ENCODE results near the gene HRG.
"Not testable (repeated sequence)": the region's sequence is repeated elsewhere in the genome, so short reads cannot be mapped to it uniquely, and the experiment has no call there.

The HRG gene

GRCh38 chr3:186665625-186666188, at the start of gene HRG:
Gene HRG, plus strand, starts transcription at chr3:186666014. Its CDS starts 18 bp downstream, at chr3:186666032.
- no peak for DNase-seq (ENCODE audit: low read depth, low spot score)

- no peak for DNase-seq (ENCODE audit: low read depth, low spot score)
These were observed 49.6 kb upstream of the HRG start for GRCh38 chr3:186616299-186616617.

- peak; percentile 72 for DNase-seq (ENCODE audit: low read depth, low spot score)
These were observed 48.5 kb upstream of the HRG start for GRCh38 chr3:186617036-186617946.

GRCh38 chr3:186618318-186618938, 47.4 kb upstream of the HRG start:
- no peak for DNase-seq (ENCODE audit: low read depth, low spot score)

- DNase-seq (ENCODE audit: low read depth, low spot score), result no peak
These were observed 46.0 kb upstream of the HRG start for GRCh38 chr3:186619787-186620212.

GRCh38 chr3:186620213-186621092, 45.4 kb upstream of the HRG start:
- DNase-seq (ENCODE audit: low read depth, low spot score), result no peak

GRCh38 chr3:186621894-186622650, 43.7 kb upstream of the HRG start:
- DNase-seq (ENCODE audit: low read depth, low spot score), result no peak

- DNase-seq (ENCODE audit: low read depth, low spot score), result no peak
These were observed 43.0 kb upstream of the HRG start for GRCh38 chr3:186622651-186623310.

- DNase-seq (ENCODE audit: low read depth, low spot score), result no peak
These were observed 41.2 kb upstream of the HRG start for GRCh38 chr3:186624598-186624997.

- DNase-seq (ENCODE audit: low read depth, low spot score), result no peak
These were observed 40.2 kb upstream of the HRG start for GRCh38 chr3:186625600-186626042.

GRCh38 chr3:186626254-186626847, 39.5 kb upstream of the HRG start:
- DNase-seq (ENCODE audit: low read depth, low spot score), result no peak

- DNase-seq (ENCODE audit: low read depth, low spot score), result no peak
These were observed 37.9 kb upstream of the HRG start for GRCh38 chr3:186627852-186628414.

- DNase-seq (ENCODE audit: low read depth, low spot score), result no peak
These were observed 37.1 kb upstream of the HRG start for GRCh38 chr3:186628756-186629155.

- DNase-seq (ENCODE audit: low read depth, low spot score), result no peak
These were observed 34.7 kb upstream of the HRG start for GRCh38 chr3:186630950-186631641.

GRCh38 chr3:186633481-186633880, 32.3 kb upstream of the HRG start:
- DNase-seq (ENCODE audit: low read depth, low spot score), result no peak

- DNase-seq (ENCODE audit: low read depth, low spot score), result not testable (repeated sequence)
These were observed 31.6 kb upstream of the HRG start for GRCh38 chr3:186634207-186634606.

GRCh38 chr3:186635532-186635931, 30.3 kb upstream of the HRG start:
- DNase-seq (ENCODE audit: low read depth, low spot score), result no peak

- DNase-seq (ENCODE audit: low read depth, low spot score), result no peak
These were observed 29.3 kb upstream of the HRG start for GRCh38 chr3:186636536-186636935.

GRCh38 chr3:186637686-186638085, 28.1 kb upstream of the HRG start:
- no peak for DNase-seq (ENCODE audit: low read depth, low spot score)
